HFFc6 (cell line): ENCODE measurements around the gene ZNF691. TPM values are rescaled to one million over a fixed set of nuclear protein-coding genes. Genes with fewer than 3 reads are reported as not detected.

Source experiments
- DNase-seq: peaks from one replicate; pipeline ENCODE4 v3.0.0-alpha.2; 2018
- H3K27ac Mint-ChIP-seq: 2 replicates; pipeline ENCODE4 v1.8.0; 2020; ENCODE audit warnings: mild to moderate bottlenecking, mixed read lengths
- H3K27me3 Mint-ChIP-seq: 2 replicates; pipeline ENCODE4 v1.8.0; 2021; ENCODE audit warnings: mild to moderate bottlenecking, moderate library complexity, mixed read lengths; ENCODE audit not compliant: insufficient read depth
- H3K36me3 Mint-ChIP-seq: 2 replicates; pipeline ENCODE4 v1.8.0; 2021; ENCODE audit warnings: low read depth, mixed read lengths
- H3K4me1 Mint-ChIP-seq: 2 replicates; pipeline ENCODE4 v1.8.0; 2020; ENCODE audit warnings: low read depth, mixed read lengths
- H3K4me3 Mint-ChIP-seq: 2 replicates; pipeline ENCODE4 v1.8.0; 2020; ENCODE audit warnings: mild to moderate bottlenecking, moderate library complexity, mixed read lengths
- H3K9me3 Mint-ChIP-seq: 2 replicates; pipeline ENCODE4 v1.8.0; 2020; ENCODE audit warnings: mild to moderate bottlenecking, mixed read lengths
- CTCF ChIP-seq: fragments of 200-600 bp; sonication (generic); IDR thresholded peaks from 2 replicates; pipeline ENCODE4 v1.5.0; 2021; ENCODE audit warnings: antibody characterized with exemption, mild to moderate bottlenecking
- total RNA-seq, 6 experiments: library from RNA; stranded (reverse); fragmentation: NEBNext Ultra II Directional; extraction: Animal tissue kit (Norgen Biotek cat#: 25700); gene quantifications; 2 replicates in 1 of 6; 3 replicates in 5 of 6; pipeline ENCODE4 v1.2.3, GENCODE V29; 2021

ZNF691 gene
- total RNA-seq, 6 experiments from 2014 or later, result 4.3 to 5.8 (median 5.4) TPM

- Mint-ChIP-seq H3K9me3 (no peaks in the 10 kb centered on the region), H3K4me3 (no peak overlapping the region), H3K27ac (no peak overlapping the region), H3K36me3 (peaks cover 11% of the 10 kb centered on the region; the same call in 1 of the 2 replicates), H3K4me1 (peaks cover 20% of the 10 kb centered on the region), H3K27me3 (no peaks in the 10 kb centered on the region)
- no peak for DNase-seq
- no peak for TF ChIP-seq CTCF
Measured at GRCh38 chr1:42841010-42841409, 5.4 kb upstream of the ZNF691 start.

DNA sequence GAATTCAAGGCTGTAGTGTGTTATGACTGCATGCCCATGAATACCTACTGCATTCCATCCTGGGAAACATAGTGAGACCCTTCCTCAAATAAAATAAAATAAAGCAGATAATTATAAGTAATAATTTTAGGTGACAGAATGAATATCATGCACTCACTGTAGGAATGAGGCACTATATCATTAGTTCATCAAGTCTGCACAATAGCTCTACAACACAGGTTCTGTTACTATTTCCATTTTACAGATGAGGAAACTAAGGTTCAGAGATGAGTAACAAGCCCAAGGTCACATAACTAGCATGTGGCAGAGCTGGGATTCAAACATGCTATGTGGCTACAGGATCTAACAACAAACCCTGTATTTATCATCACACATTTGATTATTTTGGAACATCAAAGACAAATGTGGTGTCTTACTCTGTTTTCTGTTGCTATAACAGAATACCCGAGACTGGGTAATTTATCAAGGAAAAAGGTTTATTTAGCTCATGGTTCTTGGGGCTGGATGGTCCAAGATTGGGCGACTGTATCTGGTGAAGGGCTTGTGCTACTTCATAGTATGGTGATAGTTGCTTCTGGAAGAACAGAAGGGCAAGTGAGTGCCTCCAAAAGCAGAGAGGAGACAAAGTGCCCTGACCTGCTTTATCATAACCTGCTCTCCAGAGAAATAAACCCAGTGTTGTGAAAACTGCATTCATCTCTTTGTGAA lies 4.8 kb upstream of the ZNF691 start:
- H3K27me3 Mint-ChIP-seq, result no peaks in the 10 kb centered on the region
- no peak for TF ChIP-seq CTCF
- peaks cover 8% of the 10 kb centered on the region; the same call in 1 of the 2 replicates for H3K36me3 Mint-ChIP-seq
- no peaks in the 10 kb centered on the region for H3K9me3 Mint-ChIP-seq
- DNase-seq, result no peak
- peaks cover 23% of the 10 kb centered on the region for H3K4me1 Mint-ChIP-seq
- no peak overlapping the region for H3K27ac Mint-ChIP-seq
- no peak overlapping the region for H3K4me3 Mint-ChIP-seq

GRCh38 chr1:42844592-42845140 lies 1.7 kb upstream of the ZNF691 start:
- TF ChIP-seq CTCF, result no peak
- Mint-ChIP-seq H3K27ac (peak overlapping the region; percentile 47), H3K36me3 (peaks cover 15% of the 10 kb centered on the region), H3K4me3 (no peak overlapping the region), H3K27me3 (no peaks in the 10 kb centered on the region), H3K4me1 (peaks cover 51% of the 10 kb centered on the region), H3K9me3 (no peaks in the 10 kb centered on the region)
- peak; percentile 63 for DNase-seq

DNA sequence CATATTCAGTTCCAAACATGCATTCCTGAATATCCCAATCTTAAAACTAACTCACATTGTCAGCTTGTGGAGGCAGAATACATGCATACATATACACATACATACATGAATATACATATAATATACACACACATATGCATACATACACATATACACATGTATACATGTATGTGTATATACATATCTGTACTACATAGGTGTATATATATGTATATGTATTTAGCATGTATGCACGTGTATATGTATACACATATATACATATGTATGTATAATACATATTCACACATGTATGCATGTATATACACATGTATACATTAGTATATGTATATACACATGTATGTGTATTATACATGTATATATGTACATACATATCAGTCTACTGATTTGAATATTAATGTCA lies 1.2 kb upstream of the ZNF691 start:
- DNase-seq, result no peak
- Mint-ChIP-seq H3K27me3 (no peaks in the 10 kb centered on the region), H3K4me3 (no peak overlapping the region), H3K9me3 (no peaks in the 10 kb centered on the region), H3K4me1 (peaks cover 53% of the 10 kb centered on the region), H3K36me3 (peaks cover 20% of the 10 kb centered on the region), H3K27ac (peak overlapping the region; percentile 47; the same call in 1 of the 2 replicates)
- TF ChIP-seq CTCF, result no peak

- Mint-ChIP-seq H3K9me3 (no peaks in the 10 kb centered on the region), H3K36me3 (peaks cover 25% of the 10 kb centered on the region), H3K27ac (peak overlapping the region; percentile 68; the same call in 1 of the 2 replicates), H3K27me3 (no peaks in the 10 kb centered on the region), H3K4me1 (peaks cover 50% of the 10 kb centered on the region), H3K4me3 (peak overlapping the region; percentile 98)
- no peak for DNase-seq
- no peak for TF ChIP-seq CTCF
Measured at GRCh38 chr1:42845866-42846256, 552 bp upstream of the ZNF691 start.
